Thyroid gland (tissue), 4 donors: ENCODE results near the gene CROCC2.

ENCODE experiments used
- POLR2A ChIP-seq, 2 donors: fragments of 450-650 bp; IDR thresholded peaks; one replicate each; pipeline ENCODE4 v1.6.1; 2017; ENCODE audit warnings: antibody characterized with exemption in 2 of 2, mild to moderate bottlenecking in 2 of 2, moderate library complexity in 1 of 2
- TF ChIP-seq, protein P1 (sequence below), 6 experiments: fragments of 200-600 bp in 3 of 6; fragments of 450-650 bp in 3 of 6; sonication (generic) in 3 of 6; IDR thresholded peaks; one replicate each; pipeline ENCODE4 v1.5.1; 2016 to 2019; ENCODE audit warnings: antibody characterized with exemption in 6 of 6, mild to moderate bottlenecking in 2 of 6, inconsistent platforms in 1 of 6, moderate library complexity in 1 of 6

DNA sequence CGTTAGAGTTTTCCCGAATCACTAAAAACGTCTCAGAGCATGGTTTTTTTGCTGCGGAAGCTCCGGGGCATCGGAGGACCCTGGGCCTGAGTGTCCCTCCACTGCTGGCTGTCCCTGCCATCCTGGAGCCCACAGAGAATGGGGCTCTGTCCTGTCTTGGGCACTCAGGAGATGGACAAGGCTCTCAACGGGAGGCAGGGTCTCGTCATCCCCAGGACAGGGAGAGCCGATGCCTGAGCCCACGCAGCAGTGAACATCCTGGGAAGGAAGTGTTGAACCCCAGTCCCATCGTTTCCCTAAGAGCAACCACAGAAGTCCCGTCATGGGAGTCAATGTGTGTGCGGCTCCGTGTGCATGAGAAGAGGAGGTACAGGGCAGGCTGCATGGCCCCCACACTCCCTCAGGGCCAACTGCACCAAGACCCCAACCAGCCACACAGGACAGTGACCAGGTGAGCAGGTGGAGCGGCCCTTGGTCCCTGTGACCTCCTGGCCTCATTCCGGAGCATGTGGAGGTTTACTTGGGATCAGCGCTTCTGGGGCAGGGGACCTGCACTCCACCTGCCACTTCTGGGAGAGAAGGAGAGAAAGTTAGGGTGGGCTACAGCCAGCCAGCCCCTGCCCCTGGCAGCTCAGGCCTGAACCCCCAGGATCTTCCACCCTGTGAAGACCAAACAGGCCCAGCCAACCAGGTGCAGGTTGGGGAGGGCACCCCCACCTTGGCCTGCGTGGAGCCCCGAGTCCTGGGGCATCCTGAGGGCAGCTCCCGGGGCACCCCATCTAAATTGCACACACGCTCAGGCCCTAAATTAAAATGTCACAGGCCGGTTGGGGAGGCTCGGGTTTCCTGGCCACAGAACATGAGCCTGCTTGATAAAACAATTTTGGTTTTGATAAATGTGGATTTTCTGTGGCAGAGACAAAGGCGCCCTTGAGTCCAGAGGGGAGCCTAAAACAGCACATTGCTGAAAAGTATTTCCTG lies 89.2 kb downstream of the CROCC2 start:
- TF ChIP-seq, protein P1, sequence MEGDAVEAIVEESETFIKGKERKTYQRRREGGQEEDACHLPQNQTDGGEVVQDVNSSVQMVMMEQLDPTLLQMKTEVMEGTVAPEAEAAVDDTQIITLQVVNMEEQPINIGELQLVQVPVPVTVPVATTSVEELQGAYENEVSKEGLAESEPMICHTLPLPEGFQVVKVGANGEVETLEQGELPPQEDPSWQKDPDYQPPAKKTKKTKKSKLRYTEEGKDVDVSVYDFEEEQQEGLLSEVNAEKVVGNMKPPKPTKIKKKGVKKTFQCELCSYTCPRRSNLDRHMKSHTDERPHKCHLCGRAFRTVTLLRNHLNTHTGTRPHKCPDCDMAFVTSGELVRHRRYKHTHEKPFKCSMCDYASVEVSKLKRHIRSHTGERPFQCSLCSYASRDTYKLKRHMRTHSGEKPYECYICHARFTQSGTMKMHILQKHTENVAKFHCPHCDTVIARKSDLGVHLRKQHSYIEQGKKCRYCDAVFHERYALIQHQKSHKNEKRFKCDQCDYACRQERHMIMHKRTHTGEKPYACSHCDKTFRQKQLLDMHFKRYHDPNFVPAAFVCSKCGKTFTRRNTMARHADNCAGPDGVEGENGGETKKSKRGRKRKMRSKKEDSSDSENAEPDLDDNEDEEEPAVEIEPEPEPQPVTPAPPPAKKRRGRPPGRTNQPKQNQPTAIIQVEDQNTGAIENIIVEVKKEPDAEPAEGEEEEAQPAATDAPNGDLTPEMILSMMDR (IDR thresholded peaks at IDR 0.05) = no peak
- no peak for TF ChIP-seq POLR2A (IDR thresholded peaks at IDR 0.05)
